Neural crest cell (in vitro differentiated cells): Measurements from ENCODE around the gene C12orf60. TPM values are rescaled to one million over a fixed set of nuclear protein-coding genes. Genes with fewer than 3 reads are reported as not detected.

Experiments used
- DNase-seq: peaks from one replicate; pipeline ENCODE4 v3.0.0; 2021; ENCODE audit warnings: low read depth, mixed read lengths, low spot score
- H3K27ac Mint-ChIP-seq: one replicate; pipeline ENCODE4 v1.8.0; 2021; ENCODE audit warnings: mild to moderate bottlenecking, mixed read lengths; ENCODE audit not compliant: unreplicated experiment
- H3K27me3 Mint-ChIP-seq: 2 replicates; pipeline ENCODE4 v1.8.0; 2021; ENCODE audit warnings: low read depth, mild to moderate bottlenecking, mixed read lengths
- H3K36me3 Mint-ChIP-seq: 2 replicates; pipeline ENCODE4 v1.8.0; 2021; ENCODE audit warnings: low read depth, mild to moderate bottlenecking, mixed read lengths
- H3K4me1 Mint-ChIP-seq: 2 replicates; pipeline ENCODE4 v1.8.0; 2021; ENCODE audit warnings: mixed read lengths
- H3K4me3 Mint-ChIP-seq: one replicate; pipeline ENCODE4 v1.8.0; 2021; ENCODE audit warnings: mild to moderate bottlenecking, mixed read lengths
- H3K9me3 Mint-ChIP-seq: 2 replicates; pipeline ENCODE4 v1.8.0; 2021; ENCODE audit warnings: mixed read lengths
- CTCF ChIP-seq: fragments of 200-600 bp; sonication (generic); conservative IDR thresholded peaks from 2 replicates; pipeline ENCODE4 v1.5.0; 2021; ENCODE audit warnings: antibody characterized with exemption, mild to moderate bottlenecking
- total RNA-seq: library from RNA; stranded (reverse); gene quantifications from 2 replicates; pipeline ENCODE4 v1.2.1, GENCODE V29; 2021

The C12orf60 gene
- total RNA-seq, 1 donor from 2014 or later: 2.9 TPM

GRCh38 chr12:14844401-14844800, 40.9 kb downstream of the C12orf60 start:
- Mint-ChIP-seq H3K4me1 (peaks cover 13% of the 10 kb centered on the region), H3K36me3 (no peaks in the 10 kb centered on the region), H3K27me3 (no peaks in the 10 kb centered on the region), H3K27ac (no peak overlapping the region), H3K9me3 (no peaks in the 10 kb centered on the region), H3K4me3 (no peak overlapping the region)
- no peak for TF ChIP-seq CTCF
- no peak for DNase-seq

DNA sequence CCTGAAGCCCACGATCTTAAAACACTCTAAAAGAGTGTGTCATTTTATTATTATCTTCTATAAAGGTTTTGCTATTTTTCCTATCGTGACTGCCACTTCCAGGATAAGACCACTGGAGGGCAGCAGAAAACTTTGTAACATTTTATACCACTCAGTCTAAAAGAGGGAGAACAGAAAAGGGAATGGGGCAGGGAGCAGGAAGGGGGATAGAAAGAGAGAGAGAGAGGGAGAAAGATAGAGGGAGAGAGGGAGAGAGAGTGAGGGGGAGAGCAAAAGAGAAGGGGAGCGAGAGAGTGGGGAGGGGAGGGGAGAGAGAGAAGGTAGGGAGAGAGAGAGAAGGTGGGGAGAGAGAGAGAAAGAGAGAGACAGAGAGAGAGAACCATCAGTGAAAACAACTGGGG, 41.9 kb downstream of the C12orf60 start:
- H3K27me3 Mint-ChIP-seq: no peaks in the 10 kb centered on the region
- TF ChIP-seq CTCF: peak; percentile 92
- no peaks in the 10 kb centered on the region for H3K9me3 Mint-ChIP-seq
- H3K36me3 Mint-ChIP-seq: no peaks in the 10 kb centered on the region
- DNase-seq: peak; percentile 36
- H3K27ac Mint-ChIP-seq: no peak overlapping the region
- H3K4me1 Mint-ChIP-seq: peaks cover 21% of the 10 kb centered on the region
- H3K4me3 Mint-ChIP-seq: no peak overlapping the region

DNA sequence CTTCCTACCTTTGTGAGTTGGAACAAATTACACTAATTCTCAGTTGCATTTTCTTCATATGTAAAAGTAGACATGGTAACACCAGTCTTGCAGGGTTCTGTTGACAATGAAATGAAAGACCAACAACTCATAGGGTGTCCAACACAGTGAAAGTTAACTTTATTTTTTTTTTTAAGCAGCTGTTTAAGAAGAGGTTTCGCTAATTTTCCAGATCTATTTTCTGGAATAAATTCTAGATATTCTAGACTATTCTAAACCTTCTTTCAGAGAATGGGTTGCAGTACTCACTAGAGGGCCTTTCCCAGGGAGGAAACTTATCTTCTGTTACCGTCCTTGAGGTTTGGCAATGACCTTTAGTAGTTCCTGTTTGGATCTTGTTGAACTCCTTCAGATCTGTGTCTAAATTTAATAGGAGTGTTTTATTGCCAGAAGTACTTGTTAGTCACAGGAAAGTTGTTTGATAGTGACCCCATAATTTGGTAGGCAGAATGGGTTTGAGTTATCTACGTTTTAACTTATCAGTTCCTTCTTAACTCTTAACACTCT, 42.6 kb downstream of the C12orf60 start:
- Mint-ChIP-seq H3K9me3 (no peaks in the 10 kb centered on the region), H3K4me3 (no peak overlapping the region), H3K27ac (no peak overlapping the region), H3K36me3 (no peaks in the 10 kb centered on the region), H3K27me3 (no peaks in the 10 kb centered on the region), H3K4me1 (peaks cover 29% of the 10 kb centered on the region)
- DNase-seq: no peak
- TF ChIP-seq CTCF: no peak

DNA sequence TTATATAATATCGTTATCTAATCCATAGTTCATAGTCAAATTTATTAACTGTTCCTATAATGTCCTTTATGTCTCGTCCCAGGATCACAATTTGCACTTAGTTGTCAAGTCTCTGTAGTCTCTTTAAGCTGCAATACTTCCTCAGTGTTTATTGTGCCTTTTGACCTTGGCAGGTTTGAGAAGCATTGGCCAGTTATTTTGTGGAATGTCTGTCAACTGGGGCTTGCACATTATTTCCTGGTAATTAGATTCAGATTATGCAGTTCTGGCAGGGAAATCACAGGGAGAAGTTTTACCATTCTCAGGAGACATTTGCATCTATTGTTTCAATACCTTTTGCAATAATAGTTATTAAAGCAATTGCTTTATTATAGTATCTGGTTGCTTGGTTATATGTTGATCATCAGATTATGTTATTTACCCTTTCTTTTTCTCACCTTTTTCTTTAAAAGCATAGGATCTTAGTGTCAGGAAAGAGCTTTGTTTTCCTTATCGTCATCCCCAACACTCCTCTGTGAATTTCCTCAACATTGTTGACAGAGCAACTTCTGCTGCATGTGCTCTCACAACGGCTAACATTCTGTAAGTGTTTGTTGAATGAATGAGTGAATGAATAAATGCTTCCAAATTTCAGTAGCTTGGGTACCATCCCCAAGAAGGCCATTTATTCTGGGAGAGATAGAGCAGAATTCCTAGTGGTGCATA, 43.6 kb downstream of the C12orf60 start:
- Mint-ChIP-seq H3K9me3 (no peaks in the 10 kb centered on the region), H3K27me3 (no peaks in the 10 kb centered on the region), H3K27ac (no peak overlapping the region), H3K4me3 (no peak overlapping the region), H3K36me3 (no peaks in the 10 kb centered on the region), H3K4me1 (peaks cover 35% of the 10 kb centered on the region)
- TF ChIP-seq CTCF: no peak
- DNase-seq: no peak

GRCh38 chr12:14849661-14850060, 46.2 kb downstream of the C12orf60 start:
- DNase-seq: no peak
- peaks cover 44% of the 10 kb centered on the region for H3K4me1 Mint-ChIP-seq
- H3K36me3 Mint-ChIP-seq: no peaks in the 10 kb centered on the region

More at GRCh38 chr12:14849661-14850060, 46.2 kb downstream of the C12orf60 start:
- Mint-ChIP-seq H3K27ac (peak overlapping the region; percentile 70), H3K4me3 (no peak overlapping the region), H3K9me3 (no peaks in the 10 kb centered on the region), H3K27me3 (no peaks in the 10 kb centered on the region)
- no peak for TF ChIP-seq CTCF
